Endothelial cell (in vitro differentiated cells): Measurements from ENCODE around the gene KATNBL1. TPM values are rescaled to one million over a fixed set of nuclear protein-coding genes. Genes with fewer than 3 reads are reported as not detected.
A peak's percentile ranks its signal among the peaks of the same experiment; 100 is the strongest.

Experiments used
- DNase-seq: peaks from one replicate; pipeline ENCODE4 v3.0.0; 2021; ENCODE audit warnings: low spot score
- H3K27ac Mint-ChIP-seq: one replicate; pipeline ENCODE4 v1.8.0; 2021; ENCODE audit warnings: mixed read lengths, inconsistent platforms; ENCODE audit not compliant: unreplicated experiment
- H3K27me3 Mint-ChIP-seq: one replicate; pipeline ENCODE4 v1.8.0; 2021; ENCODE audit warnings: mild to moderate bottlenecking, moderate library complexity, mixed read lengths, inconsistent platforms; ENCODE audit not compliant: unreplicated experiment
- H3K36me3 Mint-ChIP-seq: one replicate; pipeline ENCODE4 v1.8.0; 2021; ENCODE audit warnings: mild to moderate bottlenecking, low read depth, mixed read lengths, inconsistent platforms; ENCODE audit not compliant: unreplicated experiment
- H3K4me1 Mint-ChIP-seq: one replicate; pipeline ENCODE4 v1.8.0; 2021; ENCODE audit warnings: mild to moderate bottlenecking, mixed read lengths, inconsistent platforms; ENCODE audit not compliant: unreplicated experiment
- H3K4me3 Mint-ChIP-seq: one replicate; pipeline ENCODE4 v1.8.0; 2021; ENCODE audit warnings: mild to moderate bottlenecking, mixed read lengths, inconsistent platforms; ENCODE audit not compliant: unreplicated experiment
- H3K9me3 Mint-ChIP-seq: one replicate; pipeline ENCODE4 v1.8.0; 2021; ENCODE audit warnings: mixed read lengths, inconsistent platforms; ENCODE audit not compliant: unreplicated experiment
- total RNA-seq: library from RNA; stranded (reverse); fragmentation: NEBNext Ultra II Directional; extraction: Animal tissue kit (Norgen Biotek cat#: 25700); gene quantifications from one replicate; pipeline ENCODE4 v1.2.1, GENCODE V29; 2021; ENCODE audit not compliant: unreplicated experiment
- TF ChIP-seq, protein P1 (sequence below): fragments of 200-600 bp; sonication (generic); IDR thresholded peaks from one replicate; pipeline ENCODE4 v1.5.0; 2021; ENCODE audit warnings: antibody characterized with exemption; ENCODE audit not compliant: unreplicated experiment

Gene KATNBL1
- total RNA-seq, 1 donor from 2014 or later, result 55.1 TPM

DNA sequence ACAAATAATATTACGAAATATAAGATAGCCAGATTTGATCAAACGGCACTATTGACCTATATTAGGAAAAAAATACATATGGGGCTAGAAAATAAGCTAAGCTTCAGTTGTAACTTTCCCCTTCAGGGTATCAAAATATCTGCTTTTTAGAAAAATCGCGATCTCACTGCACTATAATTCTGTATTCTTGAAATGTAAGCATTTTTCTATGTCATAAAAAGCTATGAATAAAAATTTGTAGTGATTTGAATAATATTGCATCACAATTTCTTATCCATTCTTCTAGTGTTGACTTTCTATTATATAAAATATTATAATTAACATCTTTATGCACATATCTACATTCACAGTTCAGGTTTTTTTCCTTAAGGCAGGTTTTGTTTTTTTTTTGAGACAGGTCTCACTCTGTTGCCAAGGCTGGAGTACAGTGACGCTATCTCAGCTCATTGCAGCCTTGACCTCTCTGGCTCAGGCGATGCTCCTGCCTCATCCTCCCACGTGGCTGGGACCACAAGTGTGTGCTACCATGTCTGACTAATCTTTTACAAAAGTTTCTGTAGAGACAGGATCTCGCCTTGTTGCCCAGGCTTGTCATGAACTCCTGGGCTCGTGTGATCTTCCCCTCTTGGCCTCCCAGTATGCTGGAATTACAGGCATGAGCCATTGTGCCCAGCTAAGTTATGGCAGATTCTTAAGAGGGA, 36.5 kb upstream of the KATNBL1 start:
- H3K27me3 Mint-ChIP-seq, result peaks cover 2% of the 10 kb centered on the region
- no peak overlapping the region for H3K27ac Mint-ChIP-seq
- H3K4me1 Mint-ChIP-seq, result no peaks in the 10 kb centered on the region
- DNase-seq, result no peak
- no peaks in the 10 kb centered on the region for H3K9me3 Mint-ChIP-seq
- no peak overlapping the region for H3K4me3 Mint-ChIP-seq
- peaks cover 3% of the 10 kb centered on the region for H3K36me3 Mint-ChIP-seq
- TF ChIP-seq, protein P1, sequence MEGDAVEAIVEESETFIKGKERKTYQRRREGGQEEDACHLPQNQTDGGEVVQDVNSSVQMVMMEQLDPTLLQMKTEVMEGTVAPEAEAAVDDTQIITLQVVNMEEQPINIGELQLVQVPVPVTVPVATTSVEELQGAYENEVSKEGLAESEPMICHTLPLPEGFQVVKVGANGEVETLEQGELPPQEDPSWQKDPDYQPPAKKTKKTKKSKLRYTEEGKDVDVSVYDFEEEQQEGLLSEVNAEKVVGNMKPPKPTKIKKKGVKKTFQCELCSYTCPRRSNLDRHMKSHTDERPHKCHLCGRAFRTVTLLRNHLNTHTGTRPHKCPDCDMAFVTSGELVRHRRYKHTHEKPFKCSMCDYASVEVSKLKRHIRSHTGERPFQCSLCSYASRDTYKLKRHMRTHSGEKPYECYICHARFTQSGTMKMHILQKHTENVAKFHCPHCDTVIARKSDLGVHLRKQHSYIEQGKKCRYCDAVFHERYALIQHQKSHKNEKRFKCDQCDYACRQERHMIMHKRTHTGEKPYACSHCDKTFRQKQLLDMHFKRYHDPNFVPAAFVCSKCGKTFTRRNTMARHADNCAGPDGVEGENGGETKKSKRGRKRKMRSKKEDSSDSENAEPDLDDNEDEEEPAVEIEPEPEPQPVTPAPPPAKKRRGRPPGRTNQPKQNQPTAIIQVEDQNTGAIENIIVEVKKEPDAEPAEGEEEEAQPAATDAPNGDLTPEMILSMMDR, result no peak

DNA sequence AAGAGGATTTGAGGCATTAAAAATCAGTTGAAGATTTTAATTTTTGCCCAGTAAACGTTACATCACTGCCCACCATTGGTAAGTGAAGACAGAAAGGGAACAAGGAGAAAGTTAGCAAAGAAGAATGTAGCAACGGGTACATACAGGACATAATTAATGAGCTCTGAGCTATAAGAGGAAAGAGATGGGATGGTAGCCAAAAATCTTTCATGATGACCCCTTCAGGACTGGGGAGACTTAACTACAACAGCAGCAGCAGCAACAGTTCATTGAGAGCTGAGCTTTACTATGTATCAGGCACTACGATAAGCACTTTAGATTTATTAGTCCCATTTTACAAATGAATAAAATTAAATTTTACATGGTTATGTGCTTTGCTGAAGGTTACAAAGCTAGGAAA, 33.3 kb upstream of the KATNBL1 start:
- H3K27me3 Mint-ChIP-seq, result peaks cover 5% of the 10 kb centered on the region
- DNase-seq, result no peak

GRCh38 chr15:34242331-34242710, 32.4 kb upstream of the KATNBL1 start:
- Mint-ChIP-seq H3K4me1 (peaks cover 4% of the 10 kb centered on the region), H3K27me3 (peaks cover 4% of the 10 kb centered on the region), H3K4me3 (no peak overlapping the region), H3K9me3 (no peaks in the 10 kb centered on the region), H3K27ac (no peak overlapping the region), H3K36me3 (peaks cover 4% of the 10 kb centered on the region)
- TF ChIP-seq, protein P1, result no peak
- DNase-seq, result no peak

More for the DNA sequence above, 33.3 kb upstream of the KATNBL1 start:
- H3K4me1 Mint-ChIP-seq, result peaks cover 4% of the 10 kb centered on the region
- TF ChIP-seq, protein P1, result no peak
- H3K9me3 Mint-ChIP-seq, result no peaks in the 10 kb centered on the region
- peaks cover 4% of the 10 kb centered on the region for H3K36me3 Mint-ChIP-seq
- H3K27ac Mint-ChIP-seq, result no peak overlapping the region
- H3K4me3 Mint-ChIP-seq, result no peak overlapping the region

DNA sequence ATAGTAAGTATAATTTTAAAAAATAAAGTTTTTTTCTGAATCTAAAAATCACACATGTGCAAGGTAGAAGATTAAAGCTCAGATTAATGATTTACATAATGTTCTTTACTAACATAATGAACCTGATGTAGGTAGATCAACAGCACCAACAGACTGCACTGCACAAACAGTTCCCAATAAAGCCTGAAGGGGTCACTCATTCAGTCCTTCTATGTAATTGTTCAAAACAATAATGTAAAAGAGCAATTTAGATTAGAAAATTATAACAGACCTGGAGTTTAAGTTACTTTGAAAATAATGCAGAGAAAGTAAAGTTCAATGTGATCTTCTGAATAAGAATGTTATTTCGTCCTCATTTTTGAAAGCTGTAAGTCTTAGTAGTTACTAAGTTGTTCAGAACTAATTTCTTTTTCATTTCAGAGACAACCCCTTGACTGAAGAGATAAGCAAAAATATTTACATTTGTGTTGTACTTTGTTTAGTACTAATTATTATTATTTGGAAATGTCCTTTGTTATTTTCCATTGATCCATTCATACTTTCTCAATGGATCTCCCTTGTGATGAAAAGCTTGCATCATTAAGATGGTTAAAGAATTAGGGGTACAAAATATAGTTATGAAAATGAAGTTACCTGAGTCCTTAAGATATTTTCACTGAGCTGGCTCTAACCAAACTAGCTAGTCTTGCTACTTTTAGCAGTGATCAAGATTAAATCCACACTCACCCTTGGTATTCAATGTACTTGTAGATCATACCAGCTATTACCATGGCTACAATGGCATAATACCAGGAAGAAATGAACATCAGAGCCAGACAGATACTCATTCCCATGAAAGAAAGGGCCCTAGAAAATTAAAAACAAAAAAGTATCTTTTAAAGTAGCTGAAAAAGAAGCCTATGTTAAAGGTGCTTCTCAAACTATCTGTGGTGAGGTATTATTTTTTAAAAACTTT, 31.8 kb upstream of the KATNBL1 start:
- no peaks in the 10 kb centered on the region for H3K9me3 Mint-ChIP-seq
- peaks cover 4% of the 10 kb centered on the region for H3K27me3 Mint-ChIP-seq
- peak overlapping the region; percentile 8 for H3K27ac Mint-ChIP-seq
- peaks cover 4% of the 10 kb centered on the region for H3K4me1 Mint-ChIP-seq
- TF ChIP-seq, protein P1, result peak; percentile 80
- H3K4me3 Mint-ChIP-seq, result no peak overlapping the region
- DNase-seq, result peak; percentile 32
- H3K36me3 Mint-ChIP-seq, result peaks cover 4% of the 10 kb centered on the region

DNA sequence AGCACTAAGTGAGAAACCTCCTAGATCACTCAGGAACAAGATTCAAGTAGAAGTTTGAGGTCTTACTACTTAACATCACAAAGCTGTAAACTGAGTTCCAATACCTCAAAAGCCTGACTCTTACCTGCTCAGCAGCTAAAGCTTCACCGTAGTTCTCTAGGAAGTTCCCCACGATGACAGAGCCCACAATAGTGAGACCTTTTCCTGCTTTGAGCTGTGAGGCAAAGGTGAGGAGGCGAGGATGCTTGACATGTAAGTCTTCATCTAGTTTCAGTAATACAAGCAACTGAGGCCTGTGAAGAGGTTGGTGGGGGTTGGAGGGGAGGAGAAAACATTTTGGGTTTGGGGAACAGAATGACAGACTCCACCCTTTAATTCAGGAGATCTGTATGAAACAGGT, 30.6 kb upstream of the KATNBL1 start:
- no peak for DNase-seq
- TF ChIP-seq, protein P1, result no peak
- H3K27me3 Mint-ChIP-seq, result peaks cover 4% of the 10 kb centered on the region
- peaks cover 10% of the 10 kb centered on the region for H3K36me3 Mint-ChIP-seq
- no peaks in the 10 kb centered on the region for H3K9me3 Mint-ChIP-seq
- H3K27ac Mint-ChIP-seq, result no peak overlapping the region
- no peak overlapping the region for H3K4me3 Mint-ChIP-seq
- peaks cover 4% of the 10 kb centered on the region for H3K4me1 Mint-ChIP-seq
